Lung (tissue), 12 donors: ENCODE results near the gene GJD3. TPM values are rescaled to one million over a fixed set of nuclear protein-coding genes. Genes with fewer than 3 reads are reported as not detected.

Experiments
- ATAC-seq: fragments of 200-7000 bp; cut with Tn5 transposase; one replicate; pipeline ENCODE4 v1.9.1; 2020; ENCODE audit warnings: moderate number of reproducible peaks; ENCODE audit not compliant: insufficient read depth, low FRiP score
- DNase-seq, 3 donors: peaks; one replicate each; pipeline ENCODE4 v3.0.0-alpha.2; 2013 to 2017
- H3K27ac ChIP-seq, 2 donors: one replicate each; pipeline ENCODE4 v1.5.1; 2013; ENCODE audit warnings: mild to moderate bottlenecking in 2 of 2, moderate library complexity in 2 of 2, control low read depth in 1 of 2, inconsistent platforms in 1 of 2, low read depth in 1 of 2, low read length in 1 of 2
- H3K27me3 ChIP-seq, 3 donors: one replicate each; pipeline ENCODE4 v1.5.1; 2013; ENCODE audit warnings: low read length in 2 of 3; ENCODE audit not compliant: control insufficient read depth in 3 of 3, insufficient read depth in 3 of 3
- H3K36me3 ChIP-seq, 4 donors: one replicate each; pipeline ENCODE4 v1.5.1; 2013; ENCODE audit warnings: low read length in 4 of 4, mild to moderate bottlenecking in 1 of 4, moderate library complexity in 1 of 4; ENCODE audit not compliant: control insufficient read depth in 4 of 4, insufficient read depth in 4 of 4
- H3K4me1 ChIP-seq, 5 donors: one replicate each; pipeline ENCODE4 v1.5.1; 2013; ENCODE audit warnings: low read length in 5 of 5, mild to moderate bottlenecking in 2 of 5, moderate library complexity in 1 of 5; ENCODE audit not compliant: control insufficient read depth in 5 of 5, insufficient read depth in 5 of 5
- H3K4me3 ChIP-seq: one replicate; pipeline ENCODE4 v1.5.1; 2013; ENCODE audit warnings: mild to moderate bottlenecking, control low read depth, moderate library complexity
- H3K9ac ChIP-seq, 2 donors: one replicate each; pipeline ENCODE4 v1.5.1; 2013; ENCODE audit warnings: low read length in 2 of 2, control low read depth in 1 of 2; ENCODE audit not compliant: insufficient read depth in 1 of 2
- H3K9me3 ChIP-seq, 4 donors: one replicate each; pipeline ENCODE4 v1.5.1; 2013; ENCODE audit warnings: low read length in 3 of 4, mild to moderate bottlenecking in 1 of 4, moderate library complexity in 1 of 4; ENCODE audit not compliant: control insufficient read depth in 4 of 4, insufficient read depth in 3 of 4
- CTCF ChIP-seq: IDR thresholded peaks from 2 replicates; pipeline ENCODE4 v1.5.1; 2012; ENCODE audit warnings: mild to moderate bottlenecking; ENCODE audit errors: control extremely low read depth, extremely low read depth
- WGBS, 2 donors: extraction: QIAGEN DNeasy Blood & Tissue Kit; methylation state at CpG; one replicate each; pipeline ENCODE4 v1.1.7; 2013; 5-methylcytosine and 5-hydroxymethylcytosine counted together
- polyA plus RNA-seq, 2 donors: library from polyadenylated mRNA; stranded (reverse); fragments of 200-250 nt; gene quantifications; one replicate each; pipeline ENCODE4 v1.2.1, GENCODE V29; 2013
- total RNA-seq, 2 donors: library from RNA; depleted of rRNA in 1 of 2; stranded (reverse); fragments of >200 nt in 1 of 2; gene quantifications; one replicate each; pipeline ENCODE4 v1.2.1, GENCODE V29; 2014 to 2021
- donor health status: control.
- donor health status: control.
- donor health status: Bipolar disorder and iron deficiency.
- donor health status: healthy.
- donor health status: DM: yes; HTN: yes; CAD: no.

Gene GJD3
- total and polyA plus RNA-seq, 4 donors = 0.53 to 3.6 (median 1.4) TPM; not detected in 1

- no peaks in the 10 kb centered on the region for H3K27me3 ChIP-seq
- WGBS, 2 donors = 50 to 75% methylated on average over 2 of the region's 2 CpGs
- H3K36me3 ChIP-seq = peaks cover 0 to 12% (median 5%) of the 10 kb centered on the region in 4 donors
- H3K4me3 ChIP-seq = no peak overlapping the region
- peaks cover 49 to 80% (median 58%) of the 10 kb centered on the region in 5 donors for H3K4me1 ChIP-seq
- H3K9me3 ChIP-seq = no peaks in the 10 kb centered on the region
- no peak for TF ChIP-seq CTCF
- H3K27ac ChIP-seq = peak overlapping the region in 1 of 2 donors; percentile 86
- H3K9ac ChIP-seq = peak overlapping the region in 1 of 2 donors; percentile 23
- DNase-seq (no peak), ATAC-seq (no peak)
These were observed 36.2 kb downstream of the GJD3 start for GRCh38 chr17:40328386-40328766.

DNA sequence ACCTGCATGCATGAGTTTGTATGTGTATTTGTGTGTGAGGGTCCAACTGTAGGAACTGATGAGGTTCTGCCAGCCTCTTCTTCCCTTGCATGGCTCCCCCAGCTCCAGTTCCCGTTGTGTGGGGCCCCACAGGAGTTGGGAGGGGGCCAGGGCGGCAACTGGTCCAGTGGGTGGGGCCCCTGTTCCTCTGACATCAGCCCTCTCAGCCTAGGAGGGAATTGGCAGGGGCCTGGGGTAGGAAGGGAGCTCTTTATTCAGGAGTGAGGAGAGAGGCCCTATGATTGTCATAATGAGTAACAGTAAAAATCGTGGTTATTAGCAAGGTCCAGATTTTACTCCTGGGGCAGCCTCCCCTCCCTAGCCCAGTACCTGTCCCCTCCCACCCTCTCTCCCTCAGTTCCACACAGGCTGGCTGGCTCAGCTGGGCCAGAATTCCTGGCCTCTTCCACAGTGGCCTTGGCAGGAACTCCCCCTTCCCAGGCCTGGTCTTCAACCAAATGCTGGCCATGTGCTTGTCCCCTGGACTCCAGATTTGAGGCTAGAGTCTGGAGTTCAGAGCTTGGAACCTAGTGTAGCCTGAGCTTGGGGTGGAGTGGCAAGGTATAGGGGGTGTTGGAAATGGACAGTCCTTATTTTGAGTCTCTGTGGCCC, 36.7 kb downstream of the GJD3 start:
- Histone ChIP-seq H3K27me3 (no peaks in the 10 kb centered on the region), H3K27ac (peak overlapping the region in 1 of 2 donors; percentile 86), H3K4me3 (no peak overlapping the region), H3K9ac (peak overlapping the region in 1 of 2 donors; percentile 23), H3K36me3 (peaks cover 0 to 12% (median 5%) of the 10 kb centered on the region in 4 donors), H3K4me1 (peaks cover 49 to 83% (median 64%) of the 10 kb centered on the region in 5 donors), H3K9me3 (no peaks in the 10 kb centered on the region)
- no peak for TF ChIP-seq CTCF
- ATAC-seq = no peak
- peak in 1 of 3 donors; percentile 15 for DNase-seq
- 5 to 7% methylated on average over 3 of the region's 3 CpGs for WGBS, 2 donors

DNA sequence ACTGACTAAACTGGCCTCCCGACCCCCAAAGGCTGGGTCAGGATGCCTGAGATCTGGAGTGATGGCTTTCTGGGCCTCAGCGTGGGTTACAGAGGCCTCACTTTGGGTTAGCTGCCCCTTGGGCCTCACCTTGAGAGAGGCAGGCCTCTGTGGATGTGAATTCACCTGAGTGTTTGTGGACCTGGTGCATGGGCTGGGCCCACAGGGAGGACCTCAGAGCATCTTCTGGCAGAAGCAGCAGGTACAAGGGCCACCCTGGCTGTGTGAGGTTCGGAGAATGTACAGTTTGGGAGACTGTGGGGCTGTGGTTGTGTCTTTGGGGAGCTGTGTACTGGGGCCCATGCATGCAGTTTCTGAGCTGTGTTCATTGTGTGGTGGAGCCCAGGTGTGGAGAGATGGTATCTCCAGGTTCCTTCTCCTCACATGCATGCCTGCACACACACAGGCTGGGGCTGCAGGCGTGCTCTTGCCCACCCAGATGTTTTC, 37.2 kb downstream of the GJD3 start:
- Histone ChIP-seq H3K9me3 (no peaks in the 10 kb centered on the region), H3K9ac (no peak overlapping the region), H3K4me3 (no peak overlapping the region), H3K36me3 (peaks cover 0 to 12% (median 5%) of the 10 kb centered on the region in 4 donors), H3K27me3 (no peaks in the 10 kb centered on the region), H3K27ac (peak overlapping the region in 1 of 2 donors; percentile 86), H3K4me1 (peaks cover 50 to 83% (median 65%) of the 10 kb centered on the region in 5 donors)
- ATAC-seq (no peak), DNase-seq (no peak)
- WGBS, 2 donors = 75 to 83% methylated on average over 4 of the region's 4 CpGs
- no peak for TF ChIP-seq CTCF

DNA sequence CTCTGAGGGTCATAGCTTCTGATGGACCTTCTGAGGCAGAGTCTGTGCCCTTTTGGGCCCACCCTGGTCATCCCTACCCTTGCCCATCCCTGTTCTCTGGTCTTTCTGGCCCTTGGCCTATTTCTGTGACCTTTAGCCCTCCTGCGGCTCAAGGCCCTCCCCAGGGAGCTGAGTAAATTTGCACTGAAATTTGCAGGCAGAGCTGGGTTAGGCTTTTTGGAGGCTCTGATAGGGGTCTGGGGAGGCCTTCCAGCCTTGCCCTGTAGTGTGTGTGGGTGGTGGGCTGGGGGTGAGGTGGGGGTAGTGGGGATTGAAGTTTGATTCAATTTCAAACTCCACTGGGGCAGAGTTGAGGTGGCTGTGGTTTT, 37.7 kb downstream of the GJD3 start:
- WGBS, 2 donors = 41 to 89% methylated on average over 1 of the region's 1 CpG
- DNase-seq (no peak), ATAC-seq (no peak)
- Histone ChIP-seq H3K4me3 (no peak overlapping the region), H3K4me1 (peaks cover 55 to 83% (median 63%) of the 10 kb centered on the region in 5 donors), H3K27ac (peak overlapping the region in 1 of 2 donors; percentile 86), H3K36me3 (peaks cover 0 to 12% (median 4%) of the 10 kb centered on the region in 4 donors), H3K9ac (peak overlapping the region in 1 of 2 donors; percentile 32), H3K9me3 (no peaks in the 10 kb centered on the region), H3K27me3 (no peaks in the 10 kb centered on the region)
- TF ChIP-seq CTCF = no peak
